Ishikawa (cell line): Measurements from ENCODE around the gene ATRAID.

ENCODE experiments used
- RAD21 ChIP-seq: IDR thresholded peaks from 2 replicates; pipeline ENCODE4 v1.6.1; 2012; ENCODE audit warnings: low read depth
- TAF1 ChIP-seq: IDR thresholded peaks from 2 replicates; pipeline ENCODE4 v1.6.1; 2012; ENCODE audit warnings: low read depth, mild to moderate bottlenecking
- TF ChIP-seq, protein P1 (sequence below): IDR thresholded peaks from 2 replicates; pipeline ENCODE4 v1.6.1; 2012

DNA sequence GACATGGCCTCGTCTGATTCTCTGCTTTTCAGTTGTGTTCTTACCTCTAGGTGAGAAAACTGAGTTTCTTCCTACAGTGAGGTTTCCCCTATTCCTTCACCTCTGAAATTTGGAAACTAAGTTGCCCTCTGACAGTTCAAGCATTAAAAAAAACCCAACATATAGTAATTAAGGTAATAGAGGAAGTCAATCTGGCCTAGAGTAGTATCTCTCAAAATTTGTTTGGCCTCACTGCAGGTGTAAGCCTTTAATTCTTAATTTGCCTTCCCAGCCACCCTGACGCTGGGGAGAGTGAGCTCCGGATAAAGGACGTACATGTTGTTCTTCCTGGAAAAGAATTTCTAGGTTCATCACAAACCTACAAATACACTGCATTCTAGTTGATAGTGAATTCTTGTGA is 6.8 kb downstream of the ATRAID start:
- TF ChIP-seq TAF1 (no peak), RAD21 (no peak)
- TF ChIP-seq, protein P1, sequence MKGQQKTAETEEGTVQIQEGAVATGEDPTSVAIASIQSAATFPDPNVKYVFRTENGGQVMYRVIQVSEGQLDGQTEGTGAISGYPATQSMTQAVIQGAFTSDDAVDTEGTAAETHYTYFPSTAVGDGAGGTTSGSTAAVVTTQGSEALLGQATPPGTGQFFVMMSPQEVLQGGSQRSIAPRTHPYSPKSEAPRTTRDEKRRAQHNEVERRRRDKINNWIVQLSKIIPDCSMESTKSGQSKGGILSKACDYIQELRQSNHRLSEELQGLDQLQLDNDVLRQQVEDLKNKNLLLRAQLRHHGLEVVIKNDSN = no peak
